ENCODE results near the gene AIP. TPM values are rescaled to one million over a fixed set of nuclear protein-coding genes. Genes with fewer than 3 reads are reported as not detected.

AIP gene
- total RNA-seq, 6 experiments from 2014 or later = 53.0 to 59.4 (median 55.1) TPM

DNA sequence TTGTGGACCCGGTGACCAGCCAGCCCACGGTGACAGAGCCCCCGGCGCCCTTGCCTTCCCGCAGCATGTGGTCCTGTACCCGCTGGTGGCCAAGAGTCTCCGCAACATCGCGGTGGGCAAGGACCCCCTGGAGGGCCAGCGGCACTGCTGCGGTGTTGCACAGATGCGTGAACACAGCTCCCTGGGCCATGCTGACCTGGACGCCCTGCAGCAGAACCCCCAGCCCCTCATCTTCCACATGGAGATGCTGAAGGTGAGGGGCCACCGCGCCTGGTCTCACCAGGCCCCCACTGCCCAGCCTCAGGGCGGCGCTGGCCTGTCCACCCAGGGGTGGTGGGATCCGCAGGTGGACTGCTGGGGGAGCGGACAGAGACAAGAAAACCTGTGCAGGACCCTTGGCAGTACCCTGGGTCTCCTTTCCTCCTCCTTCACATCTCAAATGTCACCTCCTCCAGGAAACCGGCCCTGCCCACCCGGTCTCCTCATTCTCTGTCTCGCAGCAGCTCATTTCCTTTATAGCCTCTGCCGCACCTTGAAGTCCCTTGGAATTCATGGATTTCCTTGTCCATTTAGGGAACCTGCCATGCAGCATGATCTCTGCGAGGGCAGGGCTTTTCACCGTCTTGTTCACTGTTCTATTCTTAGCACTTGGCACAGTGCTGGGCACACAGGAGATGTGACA is 6.5 kb downstream of the AIP start:
- peaks cover 5% of the 10 kb centered on the region; the same call in 1 of the 2 replicates for H3K27me3 Mint-ChIP-seq (ENCODE audit: insufficient read depth)
- H3K27ac Mint-ChIP-seq = no peak overlapping the region
- peaks cover 16% of the 10 kb centered on the region for H3K4me1 Mint-ChIP-seq (ENCODE audit: low read depth)
- peaks cover 19% of the 10 kb centered on the region for H3K36me3 Mint-ChIP-seq (ENCODE audit: low read depth)
- no peaks in the 10 kb centered on the region for H3K9me3 Mint-ChIP-seq
- TF ChIP-seq, protein P1, sequence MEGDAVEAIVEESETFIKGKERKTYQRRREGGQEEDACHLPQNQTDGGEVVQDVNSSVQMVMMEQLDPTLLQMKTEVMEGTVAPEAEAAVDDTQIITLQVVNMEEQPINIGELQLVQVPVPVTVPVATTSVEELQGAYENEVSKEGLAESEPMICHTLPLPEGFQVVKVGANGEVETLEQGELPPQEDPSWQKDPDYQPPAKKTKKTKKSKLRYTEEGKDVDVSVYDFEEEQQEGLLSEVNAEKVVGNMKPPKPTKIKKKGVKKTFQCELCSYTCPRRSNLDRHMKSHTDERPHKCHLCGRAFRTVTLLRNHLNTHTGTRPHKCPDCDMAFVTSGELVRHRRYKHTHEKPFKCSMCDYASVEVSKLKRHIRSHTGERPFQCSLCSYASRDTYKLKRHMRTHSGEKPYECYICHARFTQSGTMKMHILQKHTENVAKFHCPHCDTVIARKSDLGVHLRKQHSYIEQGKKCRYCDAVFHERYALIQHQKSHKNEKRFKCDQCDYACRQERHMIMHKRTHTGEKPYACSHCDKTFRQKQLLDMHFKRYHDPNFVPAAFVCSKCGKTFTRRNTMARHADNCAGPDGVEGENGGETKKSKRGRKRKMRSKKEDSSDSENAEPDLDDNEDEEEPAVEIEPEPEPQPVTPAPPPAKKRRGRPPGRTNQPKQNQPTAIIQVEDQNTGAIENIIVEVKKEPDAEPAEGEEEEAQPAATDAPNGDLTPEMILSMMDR (IDR thresholded peaks at IDR 0.05) = no peak
- H3K4me3 Mint-ChIP-seq = no peak overlapping the region
- DNase-seq = no peak

DNA sequence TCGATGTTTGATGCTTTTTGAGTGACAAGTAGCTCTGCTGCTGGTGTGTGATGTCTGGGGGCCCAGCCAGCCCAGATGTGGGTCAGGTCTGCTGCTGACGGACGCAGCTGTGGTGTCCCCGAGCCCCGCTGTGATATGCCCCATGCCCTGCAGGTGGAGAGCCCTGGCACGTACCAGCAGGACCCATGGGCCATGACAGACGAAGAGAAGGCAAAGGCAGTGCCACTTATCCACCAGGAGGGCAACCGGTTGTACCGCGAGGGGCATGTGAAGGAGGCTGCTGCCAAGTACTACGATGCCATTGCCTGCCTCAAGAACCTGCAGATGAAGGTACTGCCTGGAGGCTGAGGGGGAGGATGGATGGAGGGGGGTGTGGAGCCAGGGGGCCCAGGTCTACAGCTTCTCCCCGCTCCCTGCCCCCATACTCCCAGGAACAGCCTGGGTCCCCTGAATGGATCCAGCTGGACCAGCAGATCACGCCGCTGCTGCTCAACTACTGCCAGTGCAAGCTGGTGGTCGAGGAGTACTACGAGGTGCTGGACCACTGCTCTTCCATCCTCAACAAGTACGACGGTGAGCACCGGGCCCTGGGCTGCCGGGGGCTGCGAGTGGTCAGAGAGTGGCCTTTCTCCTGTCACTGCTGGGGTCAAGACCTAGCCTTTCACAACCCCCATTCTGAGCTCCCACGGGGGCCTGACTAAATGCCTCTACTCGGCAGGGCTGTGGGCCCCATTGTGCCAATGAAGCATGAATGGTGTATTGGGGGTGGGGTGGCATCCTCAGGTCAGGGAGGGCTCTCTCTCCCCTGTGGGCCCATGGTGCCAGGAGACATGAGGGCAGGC is 7.3 kb downstream of the AIP start:
- H3K36me3 Mint-ChIP-seq (ENCODE audit: low read depth) = peaks cover 12% of the 10 kb centered on the region
- DNase-seq = no peak
- H3K4me3 Mint-ChIP-seq = no peak overlapping the region
- peaks cover 5% of the 10 kb centered on the region; the same call in 1 of the 2 replicates for H3K27me3 Mint-ChIP-seq (ENCODE audit: insufficient read depth)
- H3K4me1 Mint-ChIP-seq (ENCODE audit: low read depth) = peaks cover 9% of the 10 kb centered on the region
- TF ChIP-seq, protein P1 (IDR thresholded peaks at IDR 0.05) = no peak
- no peak overlapping the region for H3K27ac Mint-ChIP-seq
- no peaks in the 10 kb centered on the region for H3K9me3 Mint-ChIP-seq

DNA sequence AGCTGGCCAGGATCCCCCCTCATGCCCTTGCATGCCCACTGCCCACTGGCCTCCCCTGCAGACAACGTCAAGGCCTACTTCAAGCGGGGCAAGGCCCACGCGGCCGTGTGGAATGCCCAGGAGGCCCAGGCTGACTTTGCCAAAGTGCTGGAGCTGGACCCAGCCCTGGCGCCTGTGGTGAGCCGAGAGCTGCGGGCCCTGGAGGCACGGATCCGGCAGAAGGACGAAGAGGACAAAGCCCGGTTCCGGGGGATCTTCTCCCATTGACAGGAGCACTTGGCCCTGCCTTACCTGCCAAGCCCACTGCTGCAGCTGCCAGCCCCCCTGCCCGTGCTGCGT is 7.9 kb downstream of the AIP start:
- no peak for DNase-seq
- Mint-ChIP-seq H3K27me3 (ENCODE audit: insufficient read depth) (peaks cover 5% of the 10 kb centered on the region; the same call in 1 of the 2 replicates), H3K27ac (no peak overlapping the region), H3K4me3 (no peak overlapping the region), H3K4me1 (ENCODE audit: low read depth) (peaks cover 7% of the 10 kb centered on the region), H3K36me3 (ENCODE audit: low read depth) (peaks cover 12% of the 10 kb centered on the region), H3K9me3 (no peaks in the 10 kb centered on the region)
- TF ChIP-seq, protein P1 (IDR thresholded peaks at IDR 0.05) = no peak

DNA sequence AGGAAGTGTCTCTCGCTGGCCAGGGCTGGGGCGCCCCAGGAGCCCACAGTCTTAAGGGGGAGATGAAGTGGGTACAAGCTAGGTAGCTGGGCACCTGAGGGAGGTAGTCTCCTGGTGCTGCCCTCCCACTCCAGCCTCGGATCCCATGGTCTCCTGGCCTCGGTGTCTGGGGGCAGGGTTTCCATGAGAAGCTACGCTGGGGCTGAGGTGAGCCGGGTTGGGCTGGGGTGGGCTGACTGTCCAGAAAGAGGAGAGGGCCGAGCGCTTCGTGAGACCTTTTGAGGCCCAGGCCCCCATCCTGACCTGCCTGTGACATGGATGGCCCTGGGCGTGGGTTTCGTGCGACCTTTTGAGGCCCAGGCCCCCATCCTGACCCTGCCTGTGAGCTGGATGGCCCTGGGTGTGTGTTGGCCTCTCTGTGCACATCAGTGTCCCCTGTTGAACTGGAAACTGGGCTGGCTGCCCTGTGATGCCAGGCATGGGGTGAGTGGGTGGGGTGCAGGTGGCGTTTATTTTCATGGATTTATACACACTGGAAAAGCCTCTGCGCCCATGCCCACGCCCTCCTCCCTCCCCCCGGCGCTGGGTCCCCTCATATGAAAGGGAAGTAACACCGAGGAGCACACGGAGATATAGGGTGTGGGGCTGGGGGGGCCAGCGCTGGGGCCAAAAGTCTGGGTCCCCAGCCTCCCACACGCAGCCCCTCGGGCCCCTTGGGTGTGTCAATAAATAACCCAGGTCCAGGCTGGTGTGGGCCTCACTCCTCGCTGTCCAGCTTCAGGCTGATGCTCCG is 8.6 kb downstream of the AIP start:
- Mint-ChIP-seq H3K4me1 (ENCODE audit: low read depth) (0 out of 2 replicates have a peak, but pooled peaks cover under 1% of the 10 kb centered on the region), H3K27ac (no peak overlapping the region), H3K36me3 (ENCODE audit: low read depth) (peaks cover 8% of the 10 kb centered on the region), H3K4me3 (no peak overlapping the region), H3K27me3 (ENCODE audit: insufficient read depth) (peaks cover 5% of the 10 kb centered on the region; the same call in 1 of the 2 replicates), H3K9me3 (no peaks in the 10 kb centered on the region)
- TF ChIP-seq, protein P1 (IDR thresholded peaks at IDR 0.05) = no peak
- no peak for DNase-seq

DNA sequence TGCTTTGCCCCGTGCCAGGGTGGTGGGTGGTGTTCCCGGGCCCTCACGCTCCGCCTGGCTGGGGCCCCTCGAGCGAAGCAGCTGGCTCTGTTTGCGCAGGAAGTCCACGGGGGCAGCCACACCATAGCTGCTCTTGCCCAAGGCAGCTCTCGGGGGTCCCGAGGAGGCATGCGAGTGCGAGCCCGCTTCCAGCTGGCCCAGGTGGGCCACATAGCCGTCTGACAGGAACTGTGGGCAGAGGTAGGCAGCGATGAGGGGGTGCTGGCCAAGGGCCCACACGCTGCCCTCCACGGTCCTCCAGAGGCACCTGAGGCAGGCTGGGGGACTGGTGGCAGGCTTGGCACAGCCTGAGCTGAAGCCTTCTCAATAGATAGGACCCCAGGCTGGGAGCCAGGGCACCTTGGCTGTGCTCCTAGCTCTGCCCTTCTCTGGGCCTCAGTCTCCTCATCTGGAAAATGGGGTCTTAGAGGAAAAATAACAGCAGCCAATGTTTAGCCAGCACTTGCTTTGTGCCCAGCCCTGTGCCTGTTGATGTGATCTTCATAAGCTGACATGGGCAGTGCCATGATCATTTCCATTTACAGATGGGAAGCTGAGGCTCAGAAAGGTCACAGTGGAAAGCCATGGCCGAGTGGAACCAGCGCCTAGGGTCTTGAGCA is 9.4 kb downstream of the AIP start:
- H3K4me1 Mint-ChIP-seq (ENCODE audit: low read depth) = no peaks in the 10 kb centered on the region
- TF ChIP-seq, protein P1 (IDR thresholded peaks at IDR 0.05) = no peak
- no peak overlapping the region for H3K27ac Mint-ChIP-seq

More for the DNA sequence above, 9.4 kb downstream of the AIP start:
- DNase-seq = no peak
- Mint-ChIP-seq H3K36me3 (ENCODE audit: low read depth) (peaks cover 8% of the 10 kb centered on the region), H3K9me3 (no peaks in the 10 kb centered on the region), H3K4me3 (no peak overlapping the region), H3K27me3 (ENCODE audit: insufficient read depth) (peaks cover 5% of the 10 kb centered on the region; the same call in 1 of the 2 replicates)
